Hepatocyte (in vitro differentiated cells): Measurements from ENCODE around the gene SIPA1. TPM values are rescaled to one million over a fixed set of nuclear protein-coding genes. Genes with fewer than 3 reads are reported as not detected.

Source experiments
- DNase-seq: peaks from one replicate; pipeline ENCODE4 v3.0.0-alpha.2; 2016; ENCODE audit warnings: low spot score
- H2AFZ ChIP-seq: fragments of 200-600 bp; sonication (generic); 2 replicates; pipeline ENCODE4 v1.6.0; 2016; ENCODE audit warnings: antibody characterized with exemption, mild to moderate bottlenecking
- H3K27ac ChIP-seq: fragments of 200-600 bp; sonication (generic); 2 replicates; pipeline ENCODE4 v1.5.1; 2016; ENCODE audit warnings: mild to moderate bottlenecking
- H3K27me3 ChIP-seq: fragments of 200-600 bp; sonication (generic); 2 replicates; pipeline ENCODE4 v1.6.1; 2016
- H3K36me3 ChIP-seq: fragments of 200-600 bp; sonication (generic); replicated peaks from 2 replicates; pipeline ENCODE4 v1.5.1; 2016; ENCODE audit warnings: low read depth; ENCODE audit not compliant: insufficient read depth
- H3K4me1 ChIP-seq: fragments of 200-600 bp; sonication (generic); 2 replicates; pipeline ENCODE4 v1.5.1; 2016; ENCODE audit warnings: mild to moderate bottlenecking, moderate library complexity; ENCODE audit not compliant: insufficient read depth
- H3K4me2 ChIP-seq: fragments of 200-600 bp; sonication (generic); 2 replicates; pipeline ENCODE4 v1.6.0; 2016
- H3K4me3 ChIP-seq: fragments of 200-600 bp; sonication (generic); 2 replicates; pipeline ENCODE4 v1.5.1; 2016; ENCODE audit warnings: mild to moderate bottlenecking
- H3K79me2 ChIP-seq: fragments of 200-600 bp; sonication (generic); 2 replicates; pipeline ENCODE4 v1.6.0; 2017; ENCODE audit warnings: mild to moderate bottlenecking
- H3K9me2 ChIP-seq: fragments of 200-600 bp; sonication (generic); replicated peaks from 2 replicates; pipeline ENCODE4 v1.6.0; 2017; ENCODE audit warnings: mild to moderate bottlenecking; ENCODE audit not compliant: insufficient read depth
- H3K9me3 ChIP-seq: fragments of 200-600 bp; sonication (generic); 2 replicates; pipeline ENCODE4 v1.5.1; 2016; ENCODE audit warnings: low read depth, mild to moderate bottlenecking
- H4K20me1 ChIP-seq: fragments of 200-600 bp; sonication (generic); 2 replicates; pipeline ENCODE4 v1.6.0; 2016; ENCODE audit warnings: mild to moderate bottlenecking; ENCODE audit not compliant: insufficient read depth, poor library complexity, severe bottlenecking
- EZH2 ChIP-seq: fragments of 200-600 bp; sonication (generic); IDR thresholded peaks from 2 replicates; pipeline ENCODE4 v1.6.1; 2016; ENCODE audit warnings: antibody characterized with exemption, mild to moderate bottlenecking, borderline replicate concordance
- EZH2phosphoT487 ChIP-seq: fragments of 200-600 bp; sonication (generic); IDR thresholded peaks from one replicate; pipeline ENCODE4 v1.6.1; 2018; ENCODE audit warnings: antibody characterized with exemption, mild to moderate bottlenecking, low read depth, moderate library complexity; ENCODE audit not compliant: unreplicated experiment, severe bottlenecking
- WGBS: methylation state at CpG from one replicate; pipeline ENCODE4 v1.1.6; 2016; ENCODE audit warnings: low lambda C conversion rate; ENCODE audit errors: missing lambda C conversion rate; 5-methylcytosine and 5-hydroxymethylcytosine counted together
- polyA plus RNA-seq: library from polyadenylated mRNA; unstranded; fragments of >200 nt; fragmentation: Nextera tagmentation; extraction: Ambion mirVana; gene quantifications from 2 replicates; pipeline ENCODE4 v1.2.1, GENCODE V29; 2016
- total RNA-seq: library from RNA; depleted of rRNA; stranded (reverse); fragments of >200 nt; gene quantifications from 2 replicates; pipeline ENCODE4 v1.2.3, GENCODE V29; 2014
- TF ChIP-seq, protein P1 (sequence below): fragments of 200-600 bp; sonication (generic); IDR thresholded peaks from 2 replicates; pipeline ENCODE4 v1.5.1; 2016; ENCODE audit warnings: antibody characterized with exemption, mild to moderate bottlenecking; ENCODE audit not compliant: poor library complexity

The SIPA1 gene
- total RNA-seq (15.6 and 19.1 TPM in 2 replicates), polyA plus RNA-seq (35.2 and 42.9 TPM in 2 replicates)

- no peaks in the 10 kb centered on the region for H4K20me1 ChIP-seq
- H2AFZ ChIP-seq, result peak within 1 kb of the TSS; percentile 54
- peak; percentile 90 for DNase-seq
- no peaks in the 10 kb centered on the region for H3K36me3 ChIP-seq
- no peaks in the 10 kb centered on the region for H3K27me3 ChIP-seq
- TF ChIP-seq, protein P1, sequence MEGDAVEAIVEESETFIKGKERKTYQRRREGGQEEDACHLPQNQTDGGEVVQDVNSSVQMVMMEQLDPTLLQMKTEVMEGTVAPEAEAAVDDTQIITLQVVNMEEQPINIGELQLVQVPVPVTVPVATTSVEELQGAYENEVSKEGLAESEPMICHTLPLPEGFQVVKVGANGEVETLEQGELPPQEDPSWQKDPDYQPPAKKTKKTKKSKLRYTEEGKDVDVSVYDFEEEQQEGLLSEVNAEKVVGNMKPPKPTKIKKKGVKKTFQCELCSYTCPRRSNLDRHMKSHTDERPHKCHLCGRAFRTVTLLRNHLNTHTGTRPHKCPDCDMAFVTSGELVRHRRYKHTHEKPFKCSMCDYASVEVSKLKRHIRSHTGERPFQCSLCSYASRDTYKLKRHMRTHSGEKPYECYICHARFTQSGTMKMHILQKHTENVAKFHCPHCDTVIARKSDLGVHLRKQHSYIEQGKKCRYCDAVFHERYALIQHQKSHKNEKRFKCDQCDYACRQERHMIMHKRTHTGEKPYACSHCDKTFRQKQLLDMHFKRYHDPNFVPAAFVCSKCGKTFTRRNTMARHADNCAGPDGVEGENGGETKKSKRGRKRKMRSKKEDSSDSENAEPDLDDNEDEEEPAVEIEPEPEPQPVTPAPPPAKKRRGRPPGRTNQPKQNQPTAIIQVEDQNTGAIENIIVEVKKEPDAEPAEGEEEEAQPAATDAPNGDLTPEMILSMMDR, result peak; percentile 25
- TF ChIP-seq EZH2 (no peak), EZH2phosphoT487 (no peak)
- H3K4me3 ChIP-seq, result peak within 1 kb of the TSS; percentile 56
- H3K9me3 ChIP-seq, result no peaks in the 10 kb centered on the region
- no peaks in the 10 kb centered on the region for H3K4me1 ChIP-seq
- WGBS, result 5% methylated on average over 44 of the region's 46 CpGs
- no peaks in the 10 kb centered on the region for H3K79me2 ChIP-seq
- peak within 1 kb of the TSS; percentile 96 for H3K4me2 ChIP-seq
- H3K9me2 ChIP-seq, result no peaks in the 10 kb centered on the region
- H3K27ac ChIP-seq, result peak within 1 kb of the TSS; percentile 85
Measured at GRCh38 chr11:65637794-65638419, at the start of gene SIPA1. TSS of gene SIPA1 (plus strand) at chr11:65638101. CDS start at chr11:65640922, 2,821 bp downstream.

- no peak overlapping the region for H3K4me2 ChIP-seq
- no peak overlapping the region for H3K27ac ChIP-seq
- peak; percentile 73 for DNase-seq
- H3K79me2 ChIP-seq, result no peaks in the 10 kb centered on the region
- H4K20me1 ChIP-seq, result no peaks in the 10 kb centered on the region
- no peak overlapping the region for H2AFZ ChIP-seq
- WGBS, result 83% methylated on average over 13 of the region's 13 CpGs
- H3K4me3 ChIP-seq, result no peak overlapping the region
- no peaks in the 10 kb centered on the region for H3K9me2 ChIP-seq
- no peaks in the 10 kb centered on the region for H3K36me3 ChIP-seq
- TF ChIP-seq, protein P1, result peak; percentile 43
- TF ChIP-seq EZH2, result no peak
- H3K27me3 ChIP-seq, result peaks cover 15% of the 10 kb centered on the region
- no peaks in the 10 kb centered on the region for H3K9me3 ChIP-seq
- peaks cover 13% of the 10 kb centered on the region for H3K4me1 ChIP-seq
Measured at GRCh38 chr11:65588199-65589054, 49.5 kb upstream of the SIPA1 start.

DNA sequence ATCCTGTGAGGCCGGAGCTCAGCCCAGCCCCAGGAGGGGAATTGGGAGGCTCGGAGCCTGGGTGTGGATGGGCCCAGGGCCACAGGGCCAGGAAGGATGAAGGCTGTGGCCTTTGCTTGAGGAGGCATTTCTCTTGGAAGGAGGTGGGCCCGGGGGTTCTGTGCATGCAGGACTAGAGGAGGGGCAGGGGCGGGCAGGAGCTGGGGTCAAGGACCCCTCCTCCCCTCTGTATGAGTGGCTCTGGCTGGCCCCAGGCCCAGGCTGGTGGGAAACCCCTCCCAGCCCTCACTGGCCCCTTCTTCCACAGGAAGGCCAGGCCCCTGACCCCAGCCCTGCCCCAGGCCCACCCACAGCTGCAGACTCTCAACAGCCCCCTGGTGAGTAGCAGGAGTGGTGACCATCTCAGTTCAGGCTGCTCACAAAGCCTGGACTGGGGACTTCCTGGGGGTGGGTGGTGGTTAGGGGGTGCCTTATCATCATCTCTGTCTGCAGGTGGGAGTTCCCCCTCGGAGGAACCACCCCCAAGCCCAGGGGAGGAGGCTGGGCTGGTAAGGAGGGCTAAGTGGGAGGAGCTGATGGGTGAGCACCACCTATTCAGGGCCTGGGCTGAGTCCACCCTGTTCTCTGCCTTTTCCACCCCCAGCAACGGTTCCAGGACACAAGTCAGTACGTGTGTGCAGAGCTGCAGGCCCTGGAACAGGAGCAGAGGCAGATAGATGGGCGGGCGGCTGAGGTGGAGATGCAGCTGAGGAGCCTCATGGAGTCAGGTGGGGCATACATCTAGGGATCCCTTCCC, 48.3 kb upstream of the SIPA1 start:
- no peak overlapping the region for H3K27ac ChIP-seq
- H3K36me3 ChIP-seq, result no peaks in the 10 kb centered on the region
- H3K9me2 ChIP-seq, result no peaks in the 10 kb centered on the region
- no peak for DNase-seq
- TF ChIP-seq EZH2, result no peak
- TF ChIP-seq, protein P1, result no peak
- TF ChIP-seq EZH2phosphoT487, result no peak
- H3K79me2 ChIP-seq, result no peaks in the 10 kb centered on the region
- peaks cover 3% of the 10 kb centered on the region for H3K27me3 ChIP-seq
- no peaks in the 10 kb centered on the region for H4K20me1 ChIP-seq
- no peaks in the 10 kb centered on the region for H3K9me3 ChIP-seq
- no peak overlapping the region for H3K4me2 ChIP-seq
- H3K4me3 ChIP-seq, result no peak overlapping the region
- H2AFZ ChIP-seq, result no peak overlapping the region
- WGBS, result 82% methylated on average over 9 of the region's 9 CpGs
- peaks cover 13% of the 10 kb centered on the region for H3K4me1 ChIP-seq
